ENCODE data around the gene AFMID. TPM values are rescaled to one million over a fixed set of nuclear protein-coding genes. Genes with fewer than 3 reads are reported as not detected.
"Not testable (repeated sequence)": the region's sequence is repeated elsewhere in the genome, so short reads cannot be mapped to it uniquely, and the experiment has no call there.

AFMID gene
- total RNA-seq, 1 donor: 45.1 TPM

DNA sequence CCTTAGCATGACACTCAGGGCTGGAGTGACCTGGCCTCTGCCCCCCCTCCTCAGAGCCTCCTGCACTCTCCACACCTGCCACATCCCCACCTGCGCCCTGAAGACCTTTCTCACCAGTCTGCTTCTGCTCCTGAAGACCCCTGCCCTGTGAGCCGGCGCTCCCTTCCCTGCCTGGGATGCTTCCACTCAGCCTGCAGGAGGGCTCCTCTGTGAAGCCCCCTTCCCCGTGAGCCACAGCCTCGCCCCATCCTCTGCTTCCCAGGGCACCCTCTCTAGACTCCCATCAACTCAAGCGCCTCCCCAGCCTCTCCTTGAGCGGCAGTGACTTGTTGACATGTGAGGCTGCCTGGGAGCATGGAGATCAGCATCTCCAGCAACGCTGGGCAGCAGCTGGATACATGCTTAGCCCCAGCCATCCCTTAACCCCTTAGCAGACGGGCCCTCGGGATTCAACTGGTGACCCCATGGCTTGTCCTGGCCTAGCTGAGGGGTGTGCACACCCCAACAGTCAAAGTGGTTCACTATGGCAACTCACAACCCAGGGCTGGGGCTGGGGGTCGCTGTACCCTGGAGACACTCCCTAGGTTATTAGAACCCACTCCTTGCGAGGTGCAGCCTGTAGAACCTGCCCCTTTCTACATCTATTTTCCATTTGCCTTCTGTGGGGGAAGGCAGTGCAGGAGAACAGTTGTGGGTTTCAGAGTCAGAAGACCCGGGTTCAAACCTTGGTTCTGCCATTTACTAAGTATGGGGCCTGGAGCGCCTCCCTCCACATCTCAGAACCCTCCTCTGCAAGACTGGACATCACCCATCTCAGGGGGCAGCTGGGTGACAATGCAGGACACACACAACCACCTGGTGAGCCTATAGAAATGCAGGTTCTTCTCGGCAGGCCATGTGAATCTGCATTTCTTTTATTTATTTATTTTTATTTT is 65.8 kb downstream of the AFMID start:
- TF ChIP-seq, protein P1, sequence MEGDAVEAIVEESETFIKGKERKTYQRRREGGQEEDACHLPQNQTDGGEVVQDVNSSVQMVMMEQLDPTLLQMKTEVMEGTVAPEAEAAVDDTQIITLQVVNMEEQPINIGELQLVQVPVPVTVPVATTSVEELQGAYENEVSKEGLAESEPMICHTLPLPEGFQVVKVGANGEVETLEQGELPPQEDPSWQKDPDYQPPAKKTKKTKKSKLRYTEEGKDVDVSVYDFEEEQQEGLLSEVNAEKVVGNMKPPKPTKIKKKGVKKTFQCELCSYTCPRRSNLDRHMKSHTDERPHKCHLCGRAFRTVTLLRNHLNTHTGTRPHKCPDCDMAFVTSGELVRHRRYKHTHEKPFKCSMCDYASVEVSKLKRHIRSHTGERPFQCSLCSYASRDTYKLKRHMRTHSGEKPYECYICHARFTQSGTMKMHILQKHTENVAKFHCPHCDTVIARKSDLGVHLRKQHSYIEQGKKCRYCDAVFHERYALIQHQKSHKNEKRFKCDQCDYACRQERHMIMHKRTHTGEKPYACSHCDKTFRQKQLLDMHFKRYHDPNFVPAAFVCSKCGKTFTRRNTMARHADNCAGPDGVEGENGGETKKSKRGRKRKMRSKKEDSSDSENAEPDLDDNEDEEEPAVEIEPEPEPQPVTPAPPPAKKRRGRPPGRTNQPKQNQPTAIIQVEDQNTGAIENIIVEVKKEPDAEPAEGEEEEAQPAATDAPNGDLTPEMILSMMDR (IDR thresholded peaks at IDR 0.05; ENCODE audit: insufficient read depth, low read length): no peak
- no peak overlapping the region for H3K4me3 ChIP-seq (ENCODE audit: low read depth, low read length)
- no peak for DNase-seq (ENCODE audit: low read depth)

DNA sequence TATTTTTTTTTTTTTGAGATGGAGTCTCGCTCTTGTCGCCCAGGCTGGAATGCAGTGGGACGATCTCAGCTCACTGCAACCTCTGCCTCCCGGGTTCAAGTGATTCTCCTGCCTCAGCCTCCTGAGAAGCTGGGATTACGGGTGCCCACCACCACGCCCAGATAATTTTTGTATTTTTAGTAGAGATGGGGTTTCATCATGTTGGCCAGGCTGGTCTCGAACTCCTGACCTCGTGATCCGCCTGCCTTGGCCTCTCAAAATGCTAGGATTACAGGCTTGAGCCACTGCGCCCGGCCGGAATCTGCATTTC is 66.4 kb downstream of the AFMID start:
- not testable (repeated sequence) for DNase-seq (ENCODE audit: low read depth)
- peak overlapping the region; percentile 88 for H3K4me3 ChIP-seq (ENCODE audit: low read depth, low read length)

DNA sequence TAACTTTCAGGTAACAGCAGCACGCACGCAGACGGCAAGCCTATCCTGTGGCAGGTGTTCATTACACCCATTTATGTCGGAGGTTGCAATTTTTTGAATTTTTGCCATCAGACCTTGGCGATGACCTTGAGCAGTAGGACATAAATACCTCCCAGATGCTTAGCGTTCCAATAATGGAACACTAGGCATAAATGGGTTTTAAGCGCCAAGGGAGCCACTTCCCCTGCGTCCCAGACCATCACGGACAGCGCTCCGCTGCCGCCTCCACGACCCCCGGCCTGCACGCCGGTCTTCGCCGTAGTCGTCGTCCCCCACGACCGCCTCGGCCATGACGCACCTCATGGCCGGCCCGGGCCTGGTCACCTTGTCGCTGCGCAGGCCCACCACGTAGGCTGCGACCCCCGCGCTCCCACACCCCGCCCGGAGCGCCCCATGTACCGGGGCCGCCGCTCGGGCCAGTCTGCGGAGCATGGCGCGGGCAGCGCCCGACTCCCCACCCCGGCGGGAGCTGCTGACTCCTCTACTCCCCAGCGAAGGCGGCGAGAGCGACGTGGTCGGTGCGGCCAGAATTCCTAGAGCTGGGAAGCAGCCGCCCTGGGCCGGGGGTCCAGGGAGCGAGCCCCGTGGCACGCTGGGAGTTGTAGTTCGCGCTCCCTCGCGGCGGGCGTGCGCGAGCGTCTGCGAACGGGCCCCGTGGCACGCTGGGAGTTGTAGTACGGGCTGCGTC is 66.9 kb downstream of the AFMID start:
- peak overlapping the region; percentile 88 for H3K4me3 ChIP-seq (ENCODE audit: low read depth, low read length)
- DNase-seq (ENCODE audit: low read depth): peak; percentile 76
- TF ChIP-seq, protein P1 (IDR thresholded peaks at IDR 0.05; ENCODE audit: insufficient read depth, low read length): no peak

DNA sequence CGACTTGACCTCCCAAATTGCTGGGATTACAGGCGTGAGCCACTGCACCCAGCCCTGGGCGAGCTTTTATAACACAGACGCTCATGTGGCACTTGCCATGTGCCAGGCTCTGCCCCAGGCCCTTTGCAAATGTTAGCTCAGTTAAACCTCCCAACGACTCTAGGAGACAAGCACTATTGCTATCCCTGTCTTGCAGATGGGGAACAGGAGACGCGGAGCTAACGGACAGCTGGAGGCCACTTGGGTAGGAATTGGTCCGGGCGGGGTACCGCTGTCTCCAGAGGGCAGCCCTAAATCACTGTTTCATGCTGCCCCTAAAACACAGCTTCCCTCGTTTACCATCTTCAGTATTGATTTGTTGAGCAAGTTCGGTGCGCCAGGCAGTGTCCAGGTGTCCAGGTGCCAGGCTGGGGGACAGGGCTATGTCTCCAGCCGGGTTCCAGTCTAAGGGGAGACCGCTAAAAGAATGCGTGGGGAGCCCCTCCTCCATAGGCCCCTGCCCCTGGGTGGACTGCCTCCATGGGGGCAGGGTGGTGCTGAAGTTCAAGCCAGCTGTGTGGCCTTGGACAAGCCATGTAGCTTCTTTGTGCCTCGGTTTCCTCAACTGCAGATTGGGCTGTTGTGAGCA is 68.0 kb downstream of the AFMID start:
- TF ChIP-seq, protein P1 (IDR thresholded peaks at IDR 0.05; ENCODE audit: insufficient read depth, low read length): no peak
- no peak overlapping the region for H3K4me3 ChIP-seq (ENCODE audit: low read depth, low read length)
- no peak for DNase-seq (ENCODE audit: low read depth)

DNA sequence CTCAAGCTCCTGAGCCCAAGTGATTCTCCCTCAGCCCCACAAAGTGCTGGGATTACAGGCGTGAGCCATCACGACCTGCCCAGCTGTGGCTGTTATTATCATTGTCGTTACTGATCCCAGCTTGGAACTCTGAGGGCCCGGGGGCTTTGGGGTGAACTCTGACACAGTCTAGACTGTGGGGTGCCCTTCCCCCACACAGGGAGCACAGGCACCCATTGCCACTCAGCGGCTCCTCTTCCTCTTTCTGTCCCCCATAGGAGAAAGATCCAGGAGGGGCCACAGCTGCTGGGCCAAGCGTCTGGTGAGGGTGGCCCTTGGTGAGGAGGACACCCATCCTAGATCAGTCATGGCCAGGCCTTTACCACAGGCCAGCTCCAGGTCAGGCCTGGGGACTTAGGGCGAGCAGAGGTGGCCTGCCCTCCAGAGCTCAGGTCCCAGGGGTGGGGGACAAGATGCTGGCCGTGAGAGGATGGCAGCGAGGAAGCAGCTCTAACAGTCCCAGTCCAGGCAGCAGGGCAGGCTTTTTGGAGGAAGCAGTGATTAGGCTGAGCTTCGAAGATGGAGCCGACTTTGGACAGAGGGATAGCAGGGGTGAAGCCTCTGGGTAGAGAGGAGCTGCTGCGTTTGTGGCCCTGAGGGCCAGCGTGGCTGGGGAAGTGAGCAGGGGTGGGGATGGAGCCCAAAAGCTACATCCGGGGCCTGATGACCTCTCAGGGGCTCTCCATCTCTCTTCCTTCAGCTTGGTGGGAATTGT is 69.0 kb downstream of the AFMID start:
- H3K4me3 ChIP-seq (ENCODE audit: low read depth, low read length): no peak overlapping the region
- no peak for DNase-seq (ENCODE audit: low read depth)
- TF ChIP-seq, protein P1 (IDR thresholded peaks at IDR 0.05; ENCODE audit: insufficient read depth, low read length): no peak

DNA sequence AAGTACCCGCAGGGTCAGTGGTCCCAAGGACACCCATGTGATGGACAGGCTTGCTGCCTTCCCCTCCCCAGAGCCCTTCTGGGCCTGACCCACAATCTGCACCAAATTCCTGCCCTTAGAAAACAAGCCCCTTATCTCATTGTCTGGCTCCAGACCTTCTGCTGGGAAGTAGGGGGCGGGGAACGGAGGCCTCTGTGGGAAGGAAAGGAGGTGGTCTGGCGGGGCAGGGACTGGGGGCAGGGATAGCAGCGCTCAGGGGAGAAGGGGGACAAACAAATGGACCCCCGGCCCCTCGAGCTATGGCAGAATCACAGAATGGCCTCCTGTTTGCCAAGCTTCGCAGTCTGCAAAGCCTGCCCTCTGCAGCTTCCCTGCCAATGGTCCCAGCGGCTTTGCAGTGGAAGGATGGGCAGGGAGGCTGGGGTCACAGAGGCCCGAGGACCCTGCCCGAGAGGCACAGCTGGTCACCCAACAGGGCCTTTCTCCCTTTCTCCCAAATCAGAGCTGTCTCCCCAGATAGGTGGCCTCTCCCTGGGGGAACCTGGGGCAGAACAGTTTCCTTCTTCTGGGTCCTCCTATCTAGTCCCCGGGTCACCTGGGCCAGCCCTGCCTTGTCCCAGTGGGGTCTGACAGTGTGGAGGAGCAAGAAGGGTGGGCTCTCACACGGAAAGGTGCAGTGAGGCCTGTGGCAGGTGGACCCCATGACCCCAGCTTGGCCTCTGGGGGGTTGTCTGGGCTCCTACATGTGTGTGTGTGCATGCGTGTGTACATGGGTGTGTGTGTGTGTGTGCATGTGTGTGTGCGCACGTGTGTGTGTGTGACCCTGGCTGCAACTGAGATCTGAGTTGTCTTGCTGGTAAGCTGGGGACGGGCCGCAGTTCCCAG is 69.8 kb downstream of the AFMID start:
- DNase-seq (ENCODE audit: low read depth): no peak
- H3K4me3 ChIP-seq (ENCODE audit: low read depth, low read length): no peak overlapping the region
- TF ChIP-seq, protein P1 (IDR thresholded peaks at IDR 0.05; ENCODE audit: insufficient read depth, low read length): no peak

Small RNAs within 50 kb of the gene (small RNA-seq; reads per million reads assigned to genes)
- gene AC087645.1: not detected

Other genes starting within 250 kb of the AFMID start
- gene TNRC6C, start 228.7 kb upstream of the AFMID start, total RNA-seq (ENCODE audit: low replicate concordance): 6.4 and 10.3 TPM in 2 replicates
- gene TMC6, start 58.6 kb upstream of the AFMID start, total RNA-seq (ENCODE audit: low replicate concordance): 1.2 TPM in 1 of 2 replicates, not detected in the other
- gene TMC8, start 56.6 kb upstream of the AFMID start, total RNA-seq (ENCODE audit: low replicate concordance): not detected in 2 replicates
- not detected in 2 replicates for gene C17orf99, start 41.0 kb upstream of the AFMID start, total RNA-seq (ENCODE audit: low replicate concordance)
- gene SYNGR2, start 18.8 kb upstream of the AFMID start, total RNA-seq (ENCODE audit: low replicate concordance): 0.90 and 4.6 TPM in 2 replicates
- gene TK1, start 310 bp upstream of the AFMID start, total RNA-seq (ENCODE audit: low replicate concordance): 4.3 and 75.9 TPM in 2 replicates
- 0.57 and 31.8 TPM in 2 replicates for gene BIRC5, start 26.9 kb downstream of the AFMID start, total RNA-seq (ENCODE audit: low replicate concordance)
- not detected in 2 replicates for gene TMEM235, start 44.3 kb downstream of the AFMID start, total RNA-seq (ENCODE audit: low replicate concordance)
- gene SOCS3, start 172.7 kb downstream of the AFMID start, total RNA-seq (ENCODE audit: low replicate concordance): 26.0 and 50.6 TPM in 2 replicates
- gene PGS1, start 191.3 kb downstream of the AFMID start, total RNA-seq (ENCODE audit: low replicate concordance): 13.9 and 40.2 TPM in 2 replicates

Data from fibroblast of the aortic adventitia (primary cell).